Measurements from ENCODE around the gene SRD5A1.

The SRD5A1 gene

GRCh38 chr5:6700685-6701355, 67.6 kb downstream of the SRD5A1 start:
- Histone ChIP-seq H3K36me3 (no peaks in the 10 kb centered on the region), H3K27me3 (peaks cover 67% of the 10 kb centered on the region), H3K4me1 (ENCODE audit: control insufficient read depth in 1 of 2, insufficient read depth in 1 of 2, low read depth in 1 of 2, low read length in 1 of 2) (peaks cover 20 to 23% of the 10 kb centered on the region in 2 experiments), H3K27ac (no peak overlapping the region), H3K4me3 (ENCODE audit: low read depth in 1 of 2, low read length in 1 of 2) (no peak overlapping the region), H3K9me3 (no peaks in the 10 kb centered on the region)
- TF ChIP-seq CTCF (IDR thresholded peaks at IDR 0.05), result no peak

- no peak overlapping the region for H3K27ac ChIP-seq
- no peaks in the 10 kb centered on the region for H3K36me3 ChIP-seq
- no peak overlapping the region for H3K4me3 ChIP-seq (ENCODE audit: low read depth in 1 of 2, low read length in 1 of 2)
- H3K27me3 ChIP-seq, result peaks cover 60% of the 10 kb centered on the region
- TF ChIP-seq CTCF (IDR thresholded peaks at IDR 0.05), result no peak
- H3K9me3 ChIP-seq, result no peaks in the 10 kb centered on the region
- H3K4me1 ChIP-seq (ENCODE audit: control insufficient read depth in 1 of 2, insufficient read depth in 1 of 2, low read depth in 1 of 2, low read length in 1 of 2), result peaks cover 20 to 23% of the 10 kb centered on the region in 2 experiments
These were observed 68.3 kb downstream of the SRD5A1 start for GRCh38 chr5:6701491-6701890.

- H3K36me3 ChIP-seq, result no peaks in the 10 kb centered on the region
- H3K9me3 ChIP-seq, result no peaks in the 10 kb centered on the region
- TF ChIP-seq CTCF (IDR thresholded peaks at IDR 0.05), result no peak
- H3K4me1 ChIP-seq (ENCODE audit: control insufficient read depth in 1 of 2, insufficient read depth in 1 of 2, low read depth in 1 of 2, low read length in 1 of 2), result peaks cover 20 to 23% of the 10 kb centered on the region in 2 experiments
- peaks cover 50% of the 10 kb centered on the region for H3K27me3 ChIP-seq
- no peak overlapping the region for H3K27ac ChIP-seq
- H3K4me3 ChIP-seq (ENCODE audit: low read depth in 1 of 2, low read length in 1 of 2), result no peak overlapping the region
These were observed 69.4 kb downstream of the SRD5A1 start for GRCh38 chr5:6702633-6703032.

- Histone ChIP-seq H3K36me3 (no peaks in the 10 kb centered on the region), H3K9me3 (no peaks in the 10 kb centered on the region), H3K27me3 (peaks cover 50% of the 10 kb centered on the region), H3K27ac (peak overlapping the region; percentile 32), H3K4me3 (ENCODE audit: low read depth in 1 of 2, low read length in 1 of 2) (no peak overlapping the region), H3K4me1 (ENCODE audit: control insufficient read depth in 1 of 2, insufficient read depth in 1 of 2, low read depth in 1 of 2, low read length in 1 of 2) (peaks cover 20 to 23% of the 10 kb centered on the region in 2 experiments)
- TF ChIP-seq CTCF (IDR thresholded peaks at IDR 0.05), result no peak
These were observed 70.6 kb downstream of the SRD5A1 start for GRCh38 chr5:6703806-6704205.

- Histone ChIP-seq H3K4me3 (ENCODE audit: low read depth in 1 of 2, low read length in 1 of 2) (no peak overlapping the region), H3K4me1 (ENCODE audit: control insufficient read depth in 1 of 2, insufficient read depth in 1 of 2, low read depth in 1 of 2, low read length in 1 of 2) (peaks cover 20 to 23% of the 10 kb centered on the region in 2 experiments), H3K36me3 (no peaks in the 10 kb centered on the region), H3K27me3 (peaks cover 50% of the 10 kb centered on the region), H3K27ac (peak overlapping the region; percentile 32), H3K9me3 (no peaks in the 10 kb centered on the region)
- no peak for TF ChIP-seq CTCF (IDR thresholded peaks at IDR 0.05)
These were observed 71.2 kb downstream of the SRD5A1 start for GRCh38 chr5:6704361-6704851.
